Stomach smooth muscle (tissue), 2 donors: ENCODE measurements around the gene ZNF438.
"Not testable (repeated sequence)": the region's sequence is repeated elsewhere in the genome, so short reads cannot be mapped to it uniquely, and the experiment has no call there.

Source experiments
- H3K27ac ChIP-seq: one replicate; pipeline ENCODE4 v1.7.0; 2013; ENCODE audit warnings: mild to moderate bottlenecking, low read length, inconsistent platforms
- H3K27me3 ChIP-seq, 2 donors: one replicate each; pipeline ENCODE4 v1.7.0; 2013; ENCODE audit warnings: low read length in 2 of 2; ENCODE audit not compliant: insufficient read depth in 2 of 2, control insufficient read depth in 1 of 2
- H3K36me3 ChIP-seq, 2 donors: one replicate each; pipeline ENCODE4 v1.7.0; 2013; ENCODE audit warnings: low read length in 2 of 2; ENCODE audit not compliant: control insufficient read depth in 2 of 2, insufficient read depth in 2 of 2
- H3K4me1 ChIP-seq: one replicate; pipeline ENCODE4 v1.7.0; 2013; ENCODE audit warnings: low read length; ENCODE audit not compliant: control insufficient read depth, insufficient read depth
- H3K4me3 ChIP-seq, 2 donors: one replicate each; pipeline ENCODE4 v1.7.0; 2013; ENCODE audit warnings: low read length in 2 of 2
- H3K9ac ChIP-seq, 2 donors: one replicate each; pipeline ENCODE4 v1.7.0; 2013; ENCODE audit warnings: low read length in 2 of 2, mild to moderate bottlenecking in 1 of 2
- H3K9me3 ChIP-seq, 2 donors: one replicate each; pipeline ENCODE4 v1.7.0; 2013; ENCODE audit warnings: low read length in 2 of 2; ENCODE audit not compliant: control insufficient read depth in 2 of 2
- donor health status: healthy.
- donor health status: Pancreatic carcinoma.

Gene ZNF438

DNA sequence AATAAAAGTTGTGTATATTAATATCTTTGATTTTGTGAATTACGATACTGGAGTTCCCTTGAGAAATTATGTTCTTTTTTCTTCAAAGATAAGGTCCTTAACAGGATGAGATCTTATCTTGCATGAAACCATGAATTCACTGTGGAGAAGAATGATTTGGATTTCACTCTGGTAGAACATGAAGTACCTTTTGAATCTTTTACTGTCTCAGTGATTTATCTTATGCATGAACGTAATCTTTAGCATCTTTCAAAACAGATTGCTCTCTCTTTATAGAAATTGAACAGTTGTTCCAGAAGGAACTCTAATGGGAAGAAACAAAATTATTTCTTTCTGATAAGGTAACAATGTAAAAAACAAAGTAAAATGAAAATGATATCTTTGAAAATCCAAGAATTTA lies 11.0 kb upstream of the ZNF438 start:
- H3K9ac ChIP-seq: no peak overlapping the region
- H3K4me1 ChIP-seq: no peaks in the 10 kb centered on the region
- H3K9me3 ChIP-seq: no peaks in the 10 kb centered on the region
- no peak overlapping the region for H3K27ac ChIP-seq
- H3K36me3 ChIP-seq: no peaks in the 10 kb centered on the region
- no peaks in the 10 kb centered on the region for H3K27me3 ChIP-seq
- no peak overlapping the region for H3K4me3 ChIP-seq

DNA sequence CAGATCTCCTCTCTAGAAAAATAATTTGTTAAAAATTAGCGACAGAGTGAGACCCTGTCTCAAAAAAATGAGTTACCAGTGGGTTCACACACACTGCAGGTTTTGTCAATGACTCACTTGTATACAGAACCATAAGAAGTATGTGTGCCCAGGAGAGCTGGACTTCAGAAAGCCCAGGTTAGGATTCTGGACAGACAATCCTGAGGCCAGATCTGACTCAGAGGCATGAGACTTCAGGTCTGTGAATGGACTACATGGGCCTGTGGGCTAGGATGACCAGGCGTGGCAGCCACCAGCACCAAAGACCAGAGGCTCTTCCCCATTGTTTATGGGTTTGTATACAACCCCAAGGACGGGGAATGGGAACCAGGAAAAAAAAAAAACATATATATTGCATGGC lies 9.3 kb upstream of the ZNF438 start:
- Histone ChIP-seq H3K4me3 (no peak overlapping the region), H3K27ac (no peak overlapping the region), H3K9me3 (no peaks in the 10 kb centered on the region), H3K4me1 (no peaks in the 10 kb centered on the region), H3K9ac (no peak overlapping the region), H3K36me3 (no peaks in the 10 kb centered on the region), H3K27me3 (no peaks in the 10 kb centered on the region)

DNA sequence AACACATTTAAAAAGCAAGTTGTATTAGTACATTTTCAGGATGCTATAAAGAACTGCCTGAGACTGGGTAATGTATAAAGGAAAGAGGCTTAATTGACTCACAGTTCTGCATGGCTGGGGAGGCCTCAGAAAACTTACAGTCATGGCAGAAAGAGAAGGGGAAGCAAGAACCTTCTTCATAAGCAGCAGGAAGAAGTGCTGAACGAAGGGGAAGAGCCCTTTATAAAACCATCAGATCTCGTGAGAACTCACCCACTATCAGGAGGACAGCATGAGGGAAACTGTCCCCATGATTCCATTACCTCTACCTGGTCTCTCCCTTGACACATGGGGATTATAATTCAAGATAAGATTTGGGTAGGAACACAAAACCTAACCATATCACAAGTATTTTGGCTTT lies 7.3 kb upstream of the ZNF438 start:
- H3K4me3 ChIP-seq, H3K9me3 ChIP-seq, H3K36me3 ChIP-seq, H3K4me1 ChIP-seq, H3K27me3 ChIP-seq, H3K9ac ChIP-seq, H3K27ac ChIP-seq: not testable (repeated sequence)

DNA sequence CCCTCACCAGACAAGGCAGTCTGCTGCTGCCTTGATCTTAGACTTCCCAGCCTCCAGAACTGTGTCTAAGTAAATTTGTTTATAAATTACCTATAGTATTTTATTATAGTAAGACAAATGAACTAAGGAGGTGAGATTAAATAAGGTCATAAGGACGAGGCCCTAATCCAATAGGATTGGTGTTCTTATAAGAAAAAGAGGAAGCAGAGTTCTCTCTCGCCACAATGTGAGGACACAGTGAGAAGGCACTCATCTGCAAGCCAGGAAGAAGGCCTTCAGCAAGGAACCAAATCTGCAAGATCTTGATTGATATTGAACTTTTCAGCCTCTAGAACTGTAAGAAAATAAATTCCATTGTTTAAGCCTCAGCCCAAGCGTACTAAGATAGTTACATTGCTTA lies 6.1 kb upstream of the ZNF438 start:
- Histone ChIP-seq H3K4me3 (no peak overlapping the region), H3K9me3 (no peaks in the 10 kb centered on the region), H3K36me3 (no peaks in the 10 kb centered on the region), H3K9ac (no peak overlapping the region), H3K4me1 (no peaks in the 10 kb centered on the region), H3K27me3 (no peaks in the 10 kb centered on the region), H3K27ac (no peak overlapping the region)

DNA sequence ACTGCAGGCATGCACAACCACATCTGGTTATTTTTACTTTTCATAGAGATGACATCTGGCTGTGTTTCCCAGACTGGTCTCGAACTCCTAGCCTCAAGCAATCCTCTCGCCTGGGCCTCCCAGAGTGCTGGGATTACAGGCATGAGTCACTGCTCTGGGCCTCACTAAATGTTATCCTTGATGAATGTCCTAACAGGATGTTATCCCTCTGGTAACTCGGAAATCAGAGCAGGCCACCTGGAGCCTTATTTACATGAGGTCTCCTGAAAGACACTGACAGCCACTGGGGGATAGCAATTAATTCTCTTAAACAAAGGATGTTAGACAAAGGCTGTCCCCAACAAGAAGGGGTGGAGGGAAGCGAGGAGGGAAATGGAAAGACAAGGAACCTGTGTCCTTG lies 4.5 kb upstream of the ZNF438 start:
- H3K4me1 ChIP-seq: peaks cover 10% of the 10 kb centered on the region
- no peak overlapping the region for H3K4me3 ChIP-seq
- H3K9me3 ChIP-seq: no peaks in the 10 kb centered on the region
- H3K36me3 ChIP-seq: no peaks in the 10 kb centered on the region
- H3K9ac ChIP-seq: no peak overlapping the region
- no peak overlapping the region for H3K27ac ChIP-seq
- no peaks in the 10 kb centered on the region for H3K27me3 ChIP-seq

DNA sequence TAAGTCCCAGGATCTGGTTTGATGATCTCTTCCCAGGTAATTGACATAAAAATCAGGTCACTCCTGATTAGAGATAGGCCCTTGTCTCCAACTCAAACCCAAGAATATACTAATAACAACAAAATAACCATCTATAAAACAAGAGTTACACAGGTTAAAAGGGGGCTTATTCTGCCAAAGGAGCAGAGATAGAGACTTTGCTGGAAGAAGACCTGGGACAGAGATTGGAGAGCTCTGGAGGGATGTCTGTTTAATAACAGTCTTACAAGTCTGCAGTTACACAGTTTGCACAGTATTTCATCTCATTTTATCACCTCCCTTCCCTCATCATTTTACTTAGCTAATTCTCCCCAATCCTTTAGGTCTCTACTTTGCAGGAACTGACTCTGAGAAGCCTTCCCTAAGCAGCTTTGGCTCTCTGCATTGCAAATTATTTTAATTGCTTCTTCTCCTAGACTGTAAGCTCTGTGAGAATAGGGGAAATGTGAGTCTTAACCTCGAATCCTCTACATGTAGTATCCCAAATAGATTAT lies 3.7 kb upstream of the ZNF438 start:
- Histone ChIP-seq H3K27me3 (no peaks in the 10 kb centered on the region), H3K27ac (no peak overlapping the region), H3K4me1 (peaks cover 18% of the 10 kb centered on the region), H3K9ac (no peak overlapping the region), H3K9me3 (no peaks in the 10 kb centered on the region), H3K4me3 (no peak overlapping the region), H3K36me3 (no peaks in the 10 kb centered on the region)

DNA sequence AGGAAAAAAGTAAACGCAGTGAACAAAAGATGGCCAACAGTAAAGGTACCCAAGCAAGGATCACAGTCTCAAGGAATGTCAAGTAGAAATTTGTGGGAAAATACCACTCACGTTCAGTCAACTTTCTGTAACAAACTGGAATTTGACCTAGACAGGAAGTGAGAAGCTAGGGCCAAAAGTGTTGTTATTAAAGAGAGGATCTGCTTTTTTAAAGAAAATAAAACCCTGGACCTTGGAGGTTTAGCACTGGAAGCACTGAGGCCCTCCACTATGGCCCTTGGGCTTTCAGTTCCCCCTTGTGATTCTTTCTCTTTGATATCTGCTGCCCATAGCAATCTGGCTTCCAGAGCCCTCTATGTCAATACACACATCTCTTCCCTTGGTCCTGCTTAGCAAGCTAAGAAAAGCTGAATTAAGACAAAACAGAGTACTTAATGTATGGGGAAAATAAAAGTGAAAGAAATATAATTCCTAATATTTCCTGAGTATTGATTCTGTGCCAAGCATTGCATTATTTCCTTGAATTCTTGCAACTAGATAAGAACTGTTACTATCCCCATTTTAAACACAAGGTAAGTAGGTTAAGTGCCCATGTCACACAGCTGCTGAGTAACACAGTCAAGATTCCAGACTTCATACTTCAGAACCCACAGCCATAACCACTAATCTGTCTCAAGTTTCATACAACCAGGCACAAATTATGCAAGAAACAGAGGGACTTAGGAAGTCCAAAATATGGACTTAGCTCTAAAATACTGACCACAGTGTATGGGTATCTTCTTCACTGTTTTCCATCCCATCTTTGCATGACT lies 2.6 kb upstream of the ZNF438 start:
- Histone ChIP-seq H3K4me3 (no peak overlapping the region), H3K27me3 (no peaks in the 10 kb centered on the region), H3K27ac (peak overlapping the region; percentile 1), H3K9me3 (no peaks in the 10 kb centered on the region), H3K4me1 (peaks cover 24% of the 10 kb centered on the region), H3K36me3 (no peaks in the 10 kb centered on the region), H3K9ac (no peak overlapping the region)

DNA sequence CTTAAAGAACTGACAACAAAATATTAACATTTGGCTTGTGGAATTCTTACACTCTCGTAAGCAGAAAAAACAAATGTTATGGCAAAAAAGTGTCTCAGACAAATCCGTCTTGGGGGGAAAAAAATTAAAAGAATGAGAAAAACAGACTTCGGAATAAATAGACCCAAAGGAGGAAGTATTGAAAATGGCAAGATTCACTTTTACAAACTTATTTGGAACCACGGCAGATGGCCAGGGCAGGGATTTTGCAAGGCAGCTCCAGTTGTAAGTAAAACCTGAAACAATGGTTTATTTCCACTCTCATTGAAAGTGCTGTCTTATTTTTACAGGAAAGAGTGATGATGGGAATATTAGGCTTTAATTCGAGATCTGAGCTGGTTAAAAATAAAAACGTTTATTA lies 1.5 kb upstream of the ZNF438 start:
- H3K4me1 ChIP-seq: peaks cover 27% of the 10 kb centered on the region
- no peaks in the 10 kb centered on the region for H3K36me3 ChIP-seq
- H3K9me3 ChIP-seq: no peaks in the 10 kb centered on the region
- H3K4me3 ChIP-seq: no peak overlapping the region
- H3K9ac ChIP-seq: no peak overlapping the region
- peak overlapping the region; percentile 99 for H3K27ac ChIP-seq
- no peaks in the 10 kb centered on the region for H3K27me3 ChIP-seq

DNA sequence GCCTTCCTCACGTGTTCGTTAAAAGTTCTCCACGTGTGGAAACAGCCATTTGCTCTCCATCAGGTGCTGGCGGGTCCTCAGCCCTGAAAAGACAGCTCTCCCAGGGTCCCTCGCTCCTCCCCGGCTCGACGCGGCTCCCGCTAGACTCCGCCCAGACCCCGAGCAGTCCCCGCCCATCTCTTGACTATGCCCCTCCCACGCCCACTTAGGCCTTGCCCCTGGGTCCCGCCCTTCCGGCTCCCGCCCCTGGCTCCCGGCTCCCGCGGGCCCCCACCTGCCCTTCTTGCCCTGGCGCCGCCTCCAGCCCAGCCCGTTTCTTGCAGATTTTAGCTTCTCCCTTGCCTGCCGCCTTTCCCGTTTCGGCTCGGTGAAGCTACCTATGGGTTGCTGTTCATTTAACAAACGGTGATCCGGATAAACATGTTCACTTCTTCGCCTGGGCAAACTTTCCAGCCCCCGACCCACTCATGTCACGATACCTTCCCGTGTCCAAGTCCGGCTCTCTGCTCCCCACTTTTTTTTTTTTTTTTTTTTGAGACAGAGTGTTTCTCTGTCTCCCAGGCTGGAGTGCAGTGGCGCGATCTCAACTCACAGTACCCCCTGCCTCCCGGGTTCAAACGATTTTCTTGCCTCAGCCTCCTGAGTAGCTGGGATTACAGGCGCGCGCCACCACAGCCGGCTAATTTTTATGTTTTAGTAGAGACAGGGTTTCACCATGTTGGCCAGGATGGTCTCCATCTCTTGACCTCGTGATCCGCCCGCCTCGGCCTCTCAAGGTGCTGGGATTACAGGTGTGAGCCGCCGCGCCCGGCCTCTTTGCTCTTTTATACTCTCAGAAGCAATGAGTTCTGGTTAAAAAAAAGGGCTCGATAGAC lies 830 bp upstream of the ZNF438 start:
- Histone ChIP-seq H3K27me3 (no peaks in the 10 kb centered on the region), H3K4me1 (peaks cover 27% of the 10 kb centered on the region), H3K27ac (peak overlapping the region; percentile 99), H3K9ac (peak overlapping the region; percentile 97), H3K36me3 (no peaks in the 10 kb centered on the region), H3K9me3 (no peaks in the 10 kb centered on the region), H3K4me3 (peak overlapping the region; percentile 82 to 89)

DNA sequence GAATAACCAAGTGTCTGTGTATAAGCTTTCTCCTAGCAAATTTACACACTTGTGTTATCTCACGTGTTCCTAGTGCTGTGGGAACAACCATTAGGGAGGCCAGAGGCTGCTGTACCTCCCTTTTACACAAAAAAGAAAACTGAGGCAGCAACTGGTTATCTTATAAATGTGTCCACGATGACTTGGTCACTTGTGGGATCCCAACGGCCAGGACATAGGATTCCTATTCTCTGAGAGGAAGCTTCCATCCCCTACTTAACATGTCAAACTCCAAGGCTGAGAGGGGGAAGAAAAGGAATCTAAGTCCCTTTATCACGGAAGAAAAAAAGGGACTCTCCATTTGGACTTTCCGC lies 484 bp downstream of the ZNF438 start:
- H3K4me3 ChIP-seq: peak overlapping the region; percentile 82 to 89
- peaks cover 27% of the 10 kb centered on the region for H3K4me1 ChIP-seq
- H3K27ac ChIP-seq: peak overlapping the region; percentile 99
- no peaks in the 10 kb centered on the region for H3K27me3 ChIP-seq
- H3K9me3 ChIP-seq: no peaks in the 10 kb centered on the region
- H3K36me3 ChIP-seq: no peaks in the 10 kb centered on the region
- H3K9ac ChIP-seq: peak overlapping the region; percentile 97
